HEK293 (cell line): ENCODE results near the gene CDK12.

Experiments used
- BCL11B ChIP-seq: fragments of 450-650 bp; formaldehyde crosslinking; IDR thresholded peaks from 2 replicates; pipeline ENCODE4 v1.5.1; 2016; ENCODE audit warnings: low read depth, missing biosample characterization, missing genetic modification characterization
- GLIS1 ChIP-seq: fragments of 450-650 bp; formaldehyde crosslinking; IDR thresholded peaks from 2 replicates; pipeline ENCODE4 v1.5.1; 2016; ENCODE audit warnings: missing biosample characterization, missing genetic modification characterization
- IKZF3 ChIP-seq: fragments of 450-650 bp; IDR thresholded peaks from 2 replicates; pipeline ENCODE4 v1.5.0; 2018; ENCODE audit warnings: missing biosample characterization, mild to moderate bottlenecking, missing genetic modification characterization, moderate library complexity
- KLF9 ChIP-seq: fragments of 450-650 bp; formaldehyde crosslinking; IDR thresholded peaks from 2 replicates; pipeline ENCODE4 v1.5.1; 2016; ENCODE audit warnings: missing biosample characterization, missing genetic modification characterization, low read depth
- MEIS1 ChIP-seq: sonication (generic); formaldehyde crosslinking; IDR thresholded peaks from 2 replicates; pipeline ENCODE4 v1.8.1; 2022; ENCODE audit warnings: missing genetic modification reagents, mild to moderate bottlenecking, borderline replicate concordance
- REPIN1 ChIP-seq: fragments of 450-650 bp; formaldehyde crosslinking; IDR thresholded peaks from 2 replicates; pipeline ENCODE4 v1.5.1; 2017; ENCODE audit warnings: missing biosample characterization, missing genetic modification characterization, low read depth
- SALL2 ChIP-seq: fragments of 450-650 bp; formaldehyde crosslinking; IDR thresholded peaks from 2 replicates; pipeline ENCODE4 v1.5.0; 2017; ENCODE audit warnings: missing biosample characterization, mild to moderate bottlenecking, missing genetic modification characterization, borderline replicate concordance
- SETDB1 ChIP-seq: IDR thresholded peaks from one replicate; pipeline ENCODE4 v1.6.1; 2017; ENCODE audit warnings: mild to moderate bottlenecking, low read length, moderate library complexity, mixed read lengths; ENCODE audit not compliant: insufficient read length
- YY1 ChIP-seq: fragments of 450-650 bp; formaldehyde crosslinking; IDR thresholded peaks from 2 replicates; pipeline ENCODE4 v1.5.1; 2018; ENCODE audit warnings: missing biosample characterization, missing genetic modification characterization
- ZBTB20 ChIP-seq: fragments of 450-650 bp; formaldehyde crosslinking; IDR thresholded peaks from 2 replicates; pipeline ENCODE4 v1.5.1; 2016; ENCODE audit warnings: missing biosample characterization, missing genetic modification characterization
- ZEB2 ChIP-seq: fragments of 450-650 bp; formaldehyde crosslinking; IDR thresholded peaks from 2 replicates; pipeline ENCODE4 v1.5.1; 2016; ENCODE audit warnings: missing biosample characterization, missing genetic modification characterization
- ZFP3 ChIP-seq: fragments of 450-650 bp; formaldehyde crosslinking; IDR thresholded peaks from 2 replicates; pipeline ENCODE4 v1.5.1; 2016; ENCODE audit warnings: low read depth, missing biosample characterization, missing genetic modification characterization
- ZFP69B ChIP-seq: fragments of 450-650 bp; formaldehyde crosslinking; IDR thresholded peaks from 2 replicates; pipeline ENCODE4 v1.5.1; 2016; ENCODE audit warnings: missing biosample characterization, missing genetic modification characterization
- ZIC2 ChIP-seq: fragments of 450-650 bp; formaldehyde crosslinking; IDR thresholded peaks from 2 replicates; pipeline ENCODE4 v1.5.1; 2016; ENCODE audit warnings: missing biosample characterization, missing genetic modification characterization
- ZNF10 ChIP-seq: fragments of 450-650 bp; formaldehyde crosslinking; IDR thresholded peaks from 2 replicates; pipeline ENCODE4 v1.5.1; 2017; ENCODE audit warnings: missing biosample characterization, missing genetic modification characterization
- ZNF155 ChIP-seq: fragments of 450-650 bp; formaldehyde crosslinking; IDR thresholded peaks from 2 replicates; pipeline ENCODE4 v1.5.1; 2016; ENCODE audit warnings: missing biosample characterization, missing genetic modification characterization
- ZNF174 ChIP-seq: fragments of 450-650 bp; formaldehyde crosslinking; IDR thresholded peaks from 2 replicates; pipeline ENCODE4 v1.5.0; 2017; ENCODE audit warnings: missing biosample characterization, mild to moderate bottlenecking, missing genetic modification characterization
- ZNF202 ChIP-seq: fragments of 450-650 bp; formaldehyde crosslinking; IDR thresholded peaks from 2 replicates; pipeline ENCODE4 v1.5.1; 2016; ENCODE audit warnings: missing biosample characterization, missing genetic modification characterization, borderline replicate concordance
- ZNF221 ChIP-seq: fragments of 450-650 bp; formaldehyde crosslinking; IDR thresholded peaks from 2 replicates; pipeline ENCODE4 v1.5.1; 2017; ENCODE audit warnings: missing biosample characterization, missing genetic modification characterization, borderline replicate concordance
- ZNF239 ChIP-seq: fragments of 450-650 bp; formaldehyde crosslinking; IDR thresholded peaks from 2 replicates; pipeline ENCODE4 v1.5.1; 2016; ENCODE audit warnings: missing biosample characterization, missing genetic modification characterization
- ZNF248 ChIP-seq: fragments of 450-650 bp; formaldehyde crosslinking; IDR thresholded peaks from 2 replicates; pipeline ENCODE4 v1.5.1; 2017; ENCODE audit warnings: missing biosample characterization, missing genetic modification characterization
- ZNF341 ChIP-seq: fragments of 450-650 bp; formaldehyde crosslinking; IDR thresholded peaks from 2 replicates; pipeline ENCODE4; 2016; ENCODE audit warnings: low read depth, missing biosample characterization, missing genetic modification characterization
- ZNF350 ChIP-seq: fragments of 450-650 bp; formaldehyde crosslinking; IDR thresholded peaks from 2 replicates; pipeline ENCODE4 v1.5.0; 2017; ENCODE audit warnings: missing biosample characterization, mild to moderate bottlenecking, missing genetic modification characterization
- ZNF366 ChIP-seq: fragments of 450-650 bp; formaldehyde crosslinking; conservative IDR thresholded peaks from 2 replicates; pipeline ENCODE4 v1.5.1; 2016; ENCODE audit warnings: missing biosample characterization, missing genetic modification characterization
- ZNF404 ChIP-seq: fragments of 450-650 bp; formaldehyde crosslinking; IDR thresholded peaks from 2 replicates; pipeline ENCODE4 v1.5.1; 2017; ENCODE audit warnings: missing biosample characterization, missing genetic modification characterization
- ZNF48 ChIP-seq: fragments of 450-650 bp; formaldehyde crosslinking; IDR thresholded peaks from 2 replicates; pipeline ENCODE4 v1.5.1; 2016; ENCODE audit warnings: missing biosample characterization, missing genetic modification characterization
- ZNF549 ChIP-seq: fragments of 450-650 bp; IDR thresholded peaks from 2 replicates; pipeline ENCODE4 v1.5.1; 2018; ENCODE audit warnings: missing biosample characterization, missing genetic modification characterization, mild to moderate bottlenecking, inconsistent platforms, moderate library complexity
- ZNF629 ChIP-seq: fragments of 450-650 bp; formaldehyde crosslinking; IDR thresholded peaks from 2 replicates; pipeline ENCODE4 v1.5.1; 2017; ENCODE audit warnings: missing biosample characterization, missing genetic modification characterization
- ZNF654 ChIP-seq: fragments of 450-650 bp; formaldehyde crosslinking; IDR thresholded peaks from 2 replicates; pipeline ENCODE4 v1.5.1; 2016; ENCODE audit warnings: low read depth, missing biosample characterization, missing genetic modification characterization
- ZSCAN16 ChIP-seq: fragments of 450-650 bp; formaldehyde crosslinking; IDR thresholded peaks from 2 replicates; pipeline ENCODE4 v1.5.1; 2016; ENCODE audit warnings: missing biosample characterization, missing genetic modification characterization
- TF ChIP-seq, protein P1 (sequence below): fragments of 450-650 bp; formaldehyde crosslinking; IDR thresholded peaks from 2 replicates; pipeline ENCODE4 v1.5.1; 2016; ENCODE audit warnings: missing biosample characterization, missing genetic modification characterization
- TF ChIP-seq, protein P2 (sequence below): fragments of 450-650 bp; formaldehyde crosslinking; IDR thresholded peaks from 2 replicates; pipeline ENCODE4 v1.5.1; 2016; ENCODE audit warnings: missing biosample characterization, missing genetic modification characterization
- TF ChIP-seq, protein P3 (sequence below): fragments of 450-650 bp; formaldehyde crosslinking; IDR thresholded peaks from 2 replicates; pipeline ENCODE4 v1.5.1; 2016; ENCODE audit warnings: missing biosample characterization, missing genetic modification characterization
- TF ChIP-seq, protein P4 (sequence below): fragments of 450-650 bp; formaldehyde crosslinking; IDR thresholded peaks from 2 replicates; pipeline ENCODE4 v1.5.1; 2016; ENCODE audit warnings: missing biosample characterization, missing genetic modification characterization, low read depth

CDK12 gene

DNA sequence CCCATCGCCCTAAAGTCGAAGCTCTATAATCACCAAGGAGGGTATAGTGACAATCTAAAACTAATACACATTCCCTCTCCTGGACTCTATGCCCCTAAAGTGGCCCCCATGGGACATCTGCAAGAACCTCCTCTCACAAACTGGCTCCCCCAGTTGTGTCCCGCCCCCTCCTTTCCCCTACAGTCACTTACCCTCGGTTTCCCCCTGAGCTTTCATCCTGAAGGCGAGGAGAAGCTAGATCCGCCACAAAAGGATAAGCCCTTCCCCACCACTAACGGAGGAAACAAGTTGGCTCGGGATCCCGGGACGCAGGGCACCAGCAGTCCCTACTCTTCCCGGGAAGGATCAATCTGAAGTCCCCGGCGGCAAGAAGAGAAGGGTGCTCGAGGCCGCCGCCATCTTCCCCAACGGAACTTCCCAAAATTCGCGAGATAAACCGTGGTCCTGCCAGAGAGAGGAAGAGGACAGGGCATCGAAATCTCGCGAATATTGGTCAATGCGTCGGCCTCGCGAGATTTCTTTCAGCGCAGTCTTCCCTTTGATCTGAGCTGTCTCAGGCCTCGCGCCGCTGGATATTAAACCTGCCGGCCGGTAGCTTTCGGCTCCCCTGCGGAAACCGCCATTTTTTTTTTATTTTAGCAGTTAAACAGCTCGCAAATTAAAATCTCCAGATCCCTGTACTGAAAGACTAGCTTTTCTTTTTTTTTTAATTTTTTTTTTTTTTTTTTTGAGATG is 10.3 kb upstream of the CDK12 start, which contains the start of gene MED1 (continued):
- no peak for TF ChIP-seq ZNF350 (tag by site-specific recombination)
- no peak for TF ChIP-seq ZNF202 (tag by site-specific recombination)
- TF ChIP-seq ZNF629: 0 out of 2 replicates have a peak, but pooled peaks have one; percentile 11
- TF ChIP-seq ZNF366 (tag by site-specific recombination): no peak
- TF ChIP-seq ZNF248 (tag by site-specific recombination): no peak
- TF ChIP-seq SALL2 (tag by site-specific recombination): no peak
- TF ChIP-seq ZNF549: no peak
- TF ChIP-seq ZSCAN16 (tag by site-specific recombination): no peak
- peak; percentile 33 for TF ChIP-seq GLIS1 (tag by site-specific recombination)
- no peak for TF ChIP-seq ZNF404
- TF ChIP-seq, protein P1, sequence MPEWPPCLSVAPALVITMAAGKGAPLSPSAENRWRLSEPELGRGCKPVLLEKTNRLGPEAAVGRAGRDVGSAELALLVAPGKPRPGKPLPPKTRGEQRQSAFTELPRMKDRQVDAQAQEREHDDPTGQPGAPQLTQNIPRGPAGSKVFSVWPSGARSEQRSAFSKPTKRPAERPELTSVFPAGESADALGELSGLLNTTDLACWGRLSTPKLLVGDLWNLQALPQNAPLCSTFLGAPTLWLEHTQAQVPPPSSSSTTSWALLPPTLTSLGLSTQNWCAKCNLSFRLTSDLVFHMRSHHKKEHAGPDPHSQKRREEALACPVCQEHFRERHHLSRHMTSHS (tag by site-specific recombination): no peak
- peak; percentile 61 for TF ChIP-seq KLF9 (tag by site-specific recombination)
- TF ChIP-seq, protein P2, sequence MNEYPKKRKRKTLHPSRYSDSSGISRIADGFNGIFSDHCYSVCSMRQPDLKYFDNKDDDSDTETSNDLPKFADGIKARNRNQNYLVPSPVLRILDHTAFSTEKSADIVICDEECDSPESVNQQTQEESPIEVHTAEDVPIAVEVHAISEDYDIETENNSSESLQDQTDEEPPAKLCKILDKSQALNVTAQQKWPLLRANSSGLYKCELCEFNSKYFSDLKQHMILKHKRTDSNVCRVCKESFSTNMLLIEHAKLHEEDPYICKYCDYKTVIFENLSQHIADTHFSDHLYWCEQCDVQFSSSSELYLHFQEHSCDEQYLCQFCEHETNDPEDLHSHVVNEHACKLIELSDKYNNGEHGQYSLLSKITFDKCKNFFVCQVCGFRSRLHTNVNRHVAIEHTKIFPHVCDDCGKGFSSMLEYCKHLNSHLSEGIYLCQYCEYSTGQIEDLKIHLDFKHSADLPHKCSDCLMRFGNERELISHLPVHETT (tag by site-specific recombination): no peak
- no peak for TF ChIP-seq REPIN1 (tag by site-specific recombination)
- TF ChIP-seq, protein P3, sequence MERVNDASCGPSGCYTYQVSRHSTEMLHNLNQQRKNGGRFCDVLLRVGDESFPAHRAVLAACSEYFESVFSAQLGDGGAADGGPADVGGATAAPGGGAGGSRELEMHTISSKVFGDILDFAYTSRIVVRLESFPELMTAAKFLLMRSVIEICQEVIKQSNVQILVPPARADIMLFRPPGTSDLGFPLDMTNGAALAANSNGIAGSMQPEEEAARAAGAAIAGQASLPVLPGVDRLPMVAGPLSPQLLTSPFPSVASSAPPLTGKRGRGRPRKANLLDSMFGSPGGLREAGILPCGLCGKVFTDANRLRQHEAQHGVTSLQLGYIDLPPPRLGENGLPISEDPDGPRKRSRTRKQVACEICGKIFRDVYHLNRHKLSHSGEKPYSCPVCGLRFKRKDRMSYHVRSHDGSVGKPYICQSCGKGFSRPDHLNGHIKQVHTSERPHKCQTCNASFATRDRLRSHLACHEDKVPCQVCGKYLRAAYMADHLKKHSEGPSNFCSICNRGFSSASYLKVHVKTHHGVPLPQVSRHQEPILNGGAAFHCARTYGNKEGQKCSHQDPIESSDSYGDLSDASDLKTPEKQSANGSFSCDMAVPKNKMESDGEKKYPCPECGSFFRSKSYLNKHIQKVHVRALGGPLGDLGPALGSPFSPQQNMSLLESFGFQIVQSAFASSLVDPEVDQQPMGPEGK (tag by site-specific recombination): peak; percentile 79
- TF ChIP-seq ZFP69B (tag by site-specific recombination): peak; percentile 38; the same call in 1 of the 2 replicates
- TF ChIP-seq, protein P4, sequence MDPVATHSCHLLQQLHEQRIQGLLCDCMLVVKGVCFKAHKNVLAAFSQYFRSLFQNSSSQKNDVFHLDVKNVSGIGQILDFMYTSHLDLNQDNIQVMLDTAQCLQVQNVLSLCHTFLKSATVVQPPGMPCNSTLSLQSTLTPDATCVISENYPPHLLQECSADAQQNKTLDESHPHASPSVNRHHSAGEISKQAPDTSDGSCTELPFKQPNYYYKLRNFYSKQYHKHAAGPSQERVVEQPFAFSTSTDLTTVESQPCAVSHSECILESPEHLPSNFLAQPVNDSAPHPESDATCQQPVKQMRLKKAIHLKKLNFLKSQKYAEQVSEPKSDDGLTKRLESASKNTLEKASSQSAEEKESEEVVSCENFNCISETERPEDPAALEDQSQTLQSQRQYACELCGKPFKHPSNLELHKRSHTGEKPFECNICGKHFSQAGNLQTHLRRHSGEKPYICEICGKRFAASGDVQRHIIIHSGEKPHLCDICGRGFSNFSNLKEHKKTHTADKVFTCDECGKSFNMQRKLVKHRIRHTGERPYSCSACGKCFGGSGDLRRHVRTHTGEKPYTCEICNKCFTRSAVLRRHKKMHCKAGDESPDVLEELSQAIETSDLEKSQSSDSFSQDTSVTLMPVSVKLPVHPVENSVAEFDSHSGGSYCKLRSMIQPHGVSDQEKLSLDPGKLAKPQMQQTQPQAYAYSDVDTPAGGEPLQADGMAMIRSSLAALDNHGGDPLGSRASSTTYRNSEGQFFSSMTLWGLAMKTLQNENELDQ (tag by site-specific recombination): no peak
- TF ChIP-seq ZNF48: no peak
- no peak for TF ChIP-seq MEIS1 (CRISPR knock-in tag)
- no peak for TF ChIP-seq ZFP3
- TF ChIP-seq ZNF174: no peak
- TF ChIP-seq IKZF3 (tag by site-specific recombination): no peak
- TF ChIP-seq ZNF239 (tag by site-specific recombination): no peak
- peak; percentile 77 for TF ChIP-seq ZEB2 (tag by site-specific recombination)
- peak; percentile 37; the same call in 1 of the 2 replicates for TF ChIP-seq ZIC2 (tag by site-specific recombination)
- TF ChIP-seq ZNF654: no peak
- TF ChIP-seq ZNF341: 0 out of 2 replicates have a peak, but pooled peaks have one; percentile 26
- peak; percentile 92 for TF ChIP-seq YY1 (tag by site-specific recombination)
- no peak for TF ChIP-seq ZNF155
- TF ChIP-seq BCL11B (tag by site-specific recombination): no peak
- peak; percentile 60; the same call in 1 of the 2 replicates for TF ChIP-seq ZBTB20 (tag by site-specific recombination)
- TF ChIP-seq ZNF10 (tag by site-specific recombination): no peak
- TF ChIP-seq SETDB1: no peak
- TF ChIP-seq ZNF221 (tag by site-specific recombination): no peak
